ENCODE measurements around the gene UFSP1.
A peak's percentile ranks its signal among the peaks of the same experiment; 100 is the strongest.
"Not testable (repeated sequence)": the region's sequence is repeated elsewhere in the genome, so short reads cannot be mapped to it uniquely, and the experiment has no call there.

The UFSP1 gene

DNA sequence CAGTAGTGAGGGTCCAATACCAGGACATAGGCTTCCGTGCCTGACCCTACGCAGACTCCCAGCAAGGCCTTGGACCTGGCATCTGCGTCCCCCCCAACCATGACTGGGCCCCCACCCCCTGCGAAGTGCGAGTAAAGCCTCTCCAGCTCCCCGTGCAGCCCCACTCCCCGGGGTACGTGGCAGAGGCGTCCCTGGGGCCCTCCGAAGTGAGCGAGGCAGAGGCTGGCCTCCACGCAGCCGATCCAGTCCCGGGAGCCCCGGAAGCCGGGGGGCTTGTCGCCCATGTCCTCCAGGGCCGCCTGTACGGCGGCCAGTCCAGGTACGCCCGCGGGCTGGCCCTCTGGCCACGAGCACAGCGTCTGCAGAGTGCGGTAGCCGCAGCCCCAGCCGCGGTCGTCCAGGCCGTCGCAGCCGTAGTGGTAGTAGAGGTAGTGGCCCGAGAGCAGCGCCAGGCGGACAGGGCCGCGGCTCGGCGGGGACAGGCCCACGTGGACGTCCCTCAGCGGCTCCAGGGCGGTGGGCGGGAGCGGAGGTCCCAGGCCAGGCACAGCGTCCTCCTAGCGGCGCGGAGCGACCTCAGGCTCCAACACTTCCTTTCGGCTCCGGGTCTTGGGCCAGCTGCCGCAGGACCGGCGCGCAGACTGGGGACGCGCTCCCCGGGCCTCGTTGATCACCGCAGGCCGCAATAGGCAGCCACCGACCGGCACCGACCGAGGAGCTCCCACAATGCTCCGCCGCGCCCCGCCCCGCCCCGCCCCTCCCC is at the start of gene UFSP1:
UFSP1 (minus strand) TSS at position 728 of the 763 bp plus-strand sequence; CDS start at position 284, 444 bp downstream.
- TF ChIP-seq, protein P1, sequence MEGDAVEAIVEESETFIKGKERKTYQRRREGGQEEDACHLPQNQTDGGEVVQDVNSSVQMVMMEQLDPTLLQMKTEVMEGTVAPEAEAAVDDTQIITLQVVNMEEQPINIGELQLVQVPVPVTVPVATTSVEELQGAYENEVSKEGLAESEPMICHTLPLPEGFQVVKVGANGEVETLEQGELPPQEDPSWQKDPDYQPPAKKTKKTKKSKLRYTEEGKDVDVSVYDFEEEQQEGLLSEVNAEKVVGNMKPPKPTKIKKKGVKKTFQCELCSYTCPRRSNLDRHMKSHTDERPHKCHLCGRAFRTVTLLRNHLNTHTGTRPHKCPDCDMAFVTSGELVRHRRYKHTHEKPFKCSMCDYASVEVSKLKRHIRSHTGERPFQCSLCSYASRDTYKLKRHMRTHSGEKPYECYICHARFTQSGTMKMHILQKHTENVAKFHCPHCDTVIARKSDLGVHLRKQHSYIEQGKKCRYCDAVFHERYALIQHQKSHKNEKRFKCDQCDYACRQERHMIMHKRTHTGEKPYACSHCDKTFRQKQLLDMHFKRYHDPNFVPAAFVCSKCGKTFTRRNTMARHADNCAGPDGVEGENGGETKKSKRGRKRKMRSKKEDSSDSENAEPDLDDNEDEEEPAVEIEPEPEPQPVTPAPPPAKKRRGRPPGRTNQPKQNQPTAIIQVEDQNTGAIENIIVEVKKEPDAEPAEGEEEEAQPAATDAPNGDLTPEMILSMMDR (conservative IDR thresholded peaks at IDR 0.05), result no peak
- peak within 1 kb of the TSS; percentile 99 for H3K27ac ChIP-seq

DNA sequence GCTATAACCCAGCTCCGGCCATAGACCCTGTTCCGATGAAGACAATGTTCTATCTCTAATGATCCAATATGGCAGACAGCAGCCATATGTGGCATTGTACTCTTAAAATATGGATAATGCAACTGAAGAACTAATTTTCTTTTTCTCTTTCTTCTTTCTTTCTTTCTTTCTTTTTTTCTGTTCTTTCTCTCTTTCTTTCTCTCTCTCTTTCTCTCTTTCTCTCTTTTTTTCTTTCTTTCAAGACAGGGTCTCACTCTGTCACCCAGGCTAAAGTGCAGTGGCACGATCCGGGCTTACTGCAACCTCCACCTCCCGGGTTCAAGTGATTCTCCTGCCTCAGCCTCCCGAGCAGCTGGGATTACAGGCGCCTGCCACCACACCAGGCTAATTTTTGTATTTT is 46.7 kb upstream of the UFSP1 start:
- not testable (repeated sequence) for H3K27ac ChIP-seq

DNA sequence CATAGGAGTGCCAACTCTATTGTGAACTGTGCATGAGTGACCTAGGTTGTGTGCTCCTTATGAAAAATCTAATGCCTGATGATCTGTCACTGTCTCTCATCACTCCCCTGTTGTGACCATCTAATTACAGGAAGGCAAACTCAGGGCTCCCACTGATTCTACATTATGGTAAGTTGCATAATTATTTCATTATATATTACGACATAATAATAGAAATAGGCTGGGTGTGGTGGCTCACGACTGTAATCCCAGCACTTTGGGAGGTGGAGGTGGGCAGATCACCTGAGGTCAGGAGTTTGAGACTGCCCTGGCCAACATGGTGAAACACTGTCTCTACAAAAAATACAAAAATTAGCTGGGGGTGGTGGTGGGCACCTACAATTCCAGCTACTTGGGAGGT is 45.9 kb upstream of the UFSP1 start:
- H3K27ac ChIP-seq, result not testable (repeated sequence)

DNA sequence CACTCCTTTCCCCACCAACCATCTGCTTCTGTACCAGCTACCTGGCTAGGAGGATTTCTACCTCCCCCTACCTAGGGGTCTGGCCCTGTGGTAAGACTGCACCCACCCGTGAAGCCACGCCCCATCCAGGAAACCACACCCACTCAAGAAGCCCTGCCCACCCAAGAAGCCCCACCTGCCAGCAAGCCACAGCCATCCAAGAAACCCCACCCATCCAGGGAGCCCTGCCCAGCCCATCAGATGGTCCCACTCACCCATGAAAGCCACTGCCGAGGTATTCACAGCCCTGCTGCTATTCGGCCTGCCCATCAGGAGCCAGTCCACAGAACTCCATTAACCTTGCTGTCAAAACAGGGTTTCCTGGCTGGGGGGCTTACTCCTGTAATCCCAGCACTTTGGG is 44.2 kb upstream of the UFSP1 start:
- TF ChIP-seq, protein P1 (conservative IDR thresholded peaks at IDR 0.05), result no peak
- no peak overlapping the region for H3K27ac ChIP-seq

DNA sequence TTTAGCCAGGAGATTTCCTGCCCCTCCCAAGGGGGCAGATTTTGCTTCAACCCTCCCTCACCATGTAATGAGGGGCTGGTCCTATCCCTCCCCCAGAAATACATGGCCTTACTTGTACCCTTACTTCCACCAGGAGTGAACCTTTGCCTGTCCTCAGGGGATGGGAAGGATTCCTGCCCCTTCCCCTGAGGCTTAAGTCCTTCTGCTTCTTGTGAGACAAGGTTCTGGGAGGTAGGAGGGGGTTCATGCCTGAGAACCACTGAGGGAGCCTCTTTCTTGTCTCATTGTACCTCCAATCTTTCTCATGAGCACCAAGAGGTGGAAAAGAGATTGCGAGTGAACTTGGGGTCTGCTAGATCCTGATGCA is 40.3 kb upstream of the UFSP1 start:
- TF ChIP-seq, protein P1 (conservative IDR thresholded peaks at IDR 0.05), result no peak
- no peak overlapping the region for H3K27ac ChIP-seq

DNA sequence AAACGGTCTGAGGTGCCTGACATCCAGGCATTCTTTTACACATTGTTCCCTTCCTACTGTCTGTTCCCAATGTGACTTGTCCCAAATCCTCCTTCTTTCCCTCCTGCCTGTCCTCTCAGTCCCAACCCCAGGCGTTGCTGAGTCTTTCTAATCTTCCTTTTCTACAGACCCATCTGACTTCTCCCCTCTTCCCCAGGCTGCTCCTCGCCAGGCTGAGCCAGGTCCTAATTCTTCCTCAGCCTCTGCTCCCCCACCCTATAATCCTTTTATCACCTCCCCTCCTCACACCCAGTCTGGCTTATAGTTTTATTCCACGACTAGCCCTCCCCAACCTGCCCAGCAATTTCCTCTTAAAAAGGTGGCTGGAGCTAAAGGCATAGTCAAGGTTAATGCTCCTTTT is 34.1 kb upstream of the UFSP1 start:
- H3K27ac ChIP-seq, result not testable (repeated sequence)

DNA sequence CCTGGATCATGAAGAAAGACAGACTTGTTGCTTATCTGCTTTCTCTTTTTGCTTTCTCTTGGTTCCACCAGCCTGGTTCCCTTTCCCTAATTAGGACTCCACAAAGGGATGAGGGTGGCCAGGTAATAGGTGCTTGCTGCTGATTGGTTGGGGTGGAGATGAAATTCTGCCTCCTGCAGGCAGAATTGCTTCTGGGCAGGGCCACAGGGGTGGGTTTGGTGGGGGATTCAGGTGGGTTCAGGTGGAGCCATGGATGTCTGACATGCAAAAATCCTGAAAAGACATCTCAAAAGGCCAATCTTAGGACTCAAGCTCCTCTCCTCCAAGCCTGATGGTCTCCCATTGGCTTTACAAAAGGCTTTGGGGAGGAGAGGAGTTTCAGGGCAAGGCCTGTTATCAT is 31.5 kb upstream of the UFSP1 start:
- H3K27ac ChIP-seq, result no peak overlapping the region
- TF ChIP-seq, protein P1 (conservative IDR thresholded peaks at IDR 0.05), result no peak

DNA sequence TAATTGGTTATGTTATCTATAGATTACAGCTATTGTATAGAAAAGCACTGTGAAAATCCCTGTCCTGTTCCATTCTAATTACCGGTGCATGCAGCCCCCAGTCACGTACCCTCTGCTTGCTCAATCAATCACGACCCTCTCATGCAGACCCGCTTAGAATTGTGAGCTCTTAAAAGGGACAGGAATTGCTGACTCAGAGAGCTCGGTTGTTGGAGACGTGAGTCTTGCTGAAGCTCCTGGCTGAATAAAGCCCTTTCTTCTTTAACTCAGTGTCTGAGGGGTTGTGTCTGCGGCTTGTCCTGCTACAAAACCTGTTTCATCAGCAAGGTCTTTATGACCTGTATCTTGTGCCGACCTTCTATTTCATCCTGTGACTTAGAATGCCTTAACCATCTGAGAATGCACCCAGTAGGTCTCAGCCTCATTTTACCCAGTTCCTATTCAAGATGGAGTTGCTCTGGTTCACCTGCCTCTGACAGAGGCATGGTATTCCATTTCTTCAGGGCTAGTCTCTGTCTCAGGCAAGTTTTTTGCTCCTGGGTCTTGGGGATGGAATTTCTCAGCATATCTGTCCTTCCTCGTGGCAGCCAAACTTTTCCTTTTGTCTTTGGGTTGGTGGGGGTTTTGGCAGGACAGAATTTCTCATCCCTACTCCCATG is 30.4 kb upstream of the UFSP1 start:
- not testable (repeated sequence) for H3K27ac ChIP-seq

DNA sequence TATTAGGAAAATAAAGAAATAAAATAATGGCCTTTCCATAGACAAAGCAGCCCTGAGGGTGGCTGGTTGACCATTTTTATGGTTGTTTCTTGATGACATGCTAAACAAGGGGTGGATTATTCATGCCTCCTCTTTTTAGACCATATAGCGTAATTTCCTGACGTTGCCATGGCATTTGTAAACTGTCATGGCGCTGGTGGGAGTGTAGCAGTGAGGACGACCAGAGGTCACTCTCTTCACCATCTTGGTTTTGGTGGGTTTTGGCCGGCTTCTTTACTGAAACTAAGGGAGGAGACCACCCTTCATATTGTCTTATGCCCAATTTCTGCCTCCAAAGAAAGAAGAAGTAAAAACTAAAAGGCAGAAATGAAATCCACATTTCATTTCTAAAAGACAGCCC is 29.8 kb upstream of the UFSP1 start:
- not testable (repeated sequence) for H3K27ac ChIP-seq

DNA sequence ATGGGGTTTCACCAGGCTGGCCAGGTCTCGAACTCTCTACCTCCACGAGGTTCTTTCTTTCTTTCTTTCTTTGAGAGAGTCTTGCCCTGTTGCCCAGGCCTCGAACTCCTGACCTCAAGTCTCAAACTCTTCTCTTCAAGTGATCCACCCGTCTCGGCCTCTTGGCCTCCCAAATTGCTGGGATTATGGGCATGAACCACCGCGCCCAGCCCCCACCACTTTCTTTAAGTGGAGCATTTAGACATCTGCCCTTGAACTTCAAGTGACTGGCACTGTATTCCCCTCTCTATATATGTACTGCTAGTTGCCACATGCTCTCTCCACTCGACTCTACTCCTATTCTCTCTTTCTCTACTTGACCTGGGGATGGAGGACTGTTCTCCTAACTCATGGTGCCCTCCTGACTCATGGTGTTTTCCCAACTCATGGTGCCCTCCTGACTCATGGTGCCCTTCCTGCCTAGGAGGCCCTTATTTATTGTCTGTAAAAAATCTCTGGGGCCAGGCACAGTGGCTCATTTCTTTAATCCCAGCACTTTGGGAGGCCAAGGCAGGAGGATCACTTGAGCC is 25.4 kb upstream of the UFSP1 start:
- TF ChIP-seq, protein P1 (conservative IDR thresholded peaks at IDR 0.05), result no peak
- H3K27ac ChIP-seq, result no peak overlapping the region

Measured in VCaP (cell line).